Measurements from ENCODE around the gene LRRC38.

The LRRC38 gene

DNA sequence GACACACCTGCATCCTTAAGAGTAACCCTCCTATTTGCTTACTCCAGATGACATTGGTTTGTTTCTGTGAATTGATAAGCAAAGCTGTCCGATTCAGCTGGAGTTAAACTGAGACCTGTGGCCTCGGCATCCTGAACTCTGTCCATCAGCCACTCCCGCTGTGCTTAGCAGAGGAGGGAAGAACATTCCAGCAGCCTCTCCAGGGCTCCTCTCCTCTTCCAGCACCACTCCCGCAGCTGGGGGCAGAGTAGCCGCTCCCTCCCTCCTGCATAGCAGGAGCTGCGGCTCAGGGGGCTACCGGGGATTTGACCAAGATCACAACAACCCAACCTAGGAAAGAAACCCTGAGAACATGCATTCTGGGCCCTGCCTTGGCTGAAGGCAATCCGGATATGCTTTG, 8.8 kb downstream of the LRRC38 start:
- no peaks in the 10 kb centered on the region for H3K36me3 ChIP-seq (ENCODE audit: control insufficient read depth in 2 of 2, insufficient read depth in 1 of 2, low read length in 2 of 2)
- POLR2A ChIA-PET, result no interaction called here
- TF ChIP-seq BCL11B (tag by site-specific recombination; IDR thresholded peaks at IDR 0.05; ENCODE audit: low read depth) (no peak), KLF16 (tag by site-specific recombination; IDR thresholded peaks at IDR 0.05) (no peak), ZSCAN23 (tag by site-specific recombination; IDR thresholded peaks at IDR 0.05) (no peak), KLF10 (tag by site-specific recombination; IDR thresholded peaks at IDR 0.05) (no peak), ZNF169 (tag by site-specific recombination; IDR thresholded peaks at IDR 0.05) (no peak), ZNF112 (tag by site-specific recombination; IDR thresholded peaks at IDR 0.05) (no peak), SETDB1 (IDR thresholded peaks at IDR 0.05; ENCODE audit: insufficient read length, low read length) (no peak)
- TF ChIP-seq, protein P1, sequence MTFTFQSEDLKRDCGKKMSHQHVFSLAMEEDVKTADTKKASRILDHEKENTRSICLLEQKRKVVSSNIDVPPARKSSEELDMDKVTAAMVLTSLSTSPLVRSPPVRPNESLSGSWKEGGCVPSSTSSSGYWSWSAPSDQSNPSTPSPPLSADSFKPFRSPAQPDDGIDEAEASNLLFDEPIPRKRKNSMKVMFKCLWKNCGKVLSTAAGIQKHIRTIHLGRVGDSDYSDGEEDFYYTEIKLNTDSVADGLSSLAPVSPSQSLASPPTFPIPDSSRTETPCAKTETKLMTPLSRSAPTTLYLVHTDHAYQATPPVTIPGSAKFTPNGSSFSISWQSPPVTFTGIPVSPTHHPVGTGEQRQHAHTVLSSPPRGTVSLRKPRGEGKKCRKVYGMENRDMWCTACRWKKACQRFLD (tag by site-specific recombination; IDR thresholded peaks at IDR 0.05), result no peak
- CTCF ChIA-PET, result no interaction called here
- no peak overlapping the region for H3K27ac ChIP-seq (ENCODE audit: extremely low read depth, low read depth, low read length)
- no peaks in the 10 kb centered on the region for H3K9me3 ChIP-seq (ENCODE audit: control insufficient read depth, insufficient read depth, low read depth, low read length)
- H3K4me3 ChIP-seq (ENCODE audit: low read depth, low read length), result no peak overlapping the region
- no peaks in the 10 kb centered on the region for H3K4me1 ChIP-seq (ENCODE audit: control insufficient read depth, insufficient read depth, low read length)

DNA sequence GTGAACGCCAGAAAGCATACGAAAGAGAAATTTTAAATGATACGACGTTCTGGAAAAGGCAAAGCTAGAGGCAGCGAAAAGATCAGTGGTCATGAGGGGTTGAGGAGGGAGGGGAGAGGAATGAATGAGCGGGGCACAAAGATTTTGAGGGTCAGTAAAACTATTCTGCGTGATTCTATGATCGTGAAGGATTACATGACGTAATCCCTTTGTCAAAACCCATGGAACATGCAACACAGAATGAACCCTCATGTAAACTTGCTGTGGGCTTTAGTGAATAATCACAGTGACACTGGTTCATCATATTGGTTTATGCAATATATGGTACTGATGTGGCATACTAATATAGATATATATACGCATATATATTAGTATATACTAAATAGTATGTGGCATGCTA, 13.0 kb downstream of the LRRC38 start:
- CTCF ChIA-PET, result interaction anchor here (1.2 to 1.3 kb wide), 2 partner anchors 17 to 43 kb away, joined by 3 read pairs; no protein-coding TSS in a partner anchor
- Histone ChIP-seq H3K27ac (ENCODE audit: extremely low read depth, low read depth, low read length) (no peak overlapping the region), H3K4me1 (ENCODE audit: control insufficient read depth, insufficient read depth, low read length) (no peaks in the 10 kb centered on the region), H3K36me3 (ENCODE audit: control insufficient read depth in 2 of 2, insufficient read depth in 1 of 2, low read length in 2 of 2) (no peaks in the 10 kb centered on the region), H3K4me3 (ENCODE audit: low read depth, low read length) (no peak overlapping the region), H3K9me3 (ENCODE audit: control insufficient read depth, insufficient read depth, low read depth, low read length) (no peaks in the 10 kb centered on the region)
- POLR2A ChIA-PET, result no interaction called here
- TF ChIP-seq ZNF610 (tag by site-specific recombination; IDR thresholded peaks at IDR 0.05; ENCODE audit: borderline replicate concordance) (no peak), ZFP37 (tag by site-specific recombination; IDR thresholded peaks at IDR 0.05) (no peak), ZNF777 (tag by site-specific recombination; IDR thresholded peaks at IDR 0.05; ENCODE audit: borderline replicate concordance) (no peak), HOXC10 (CRISPR knock-in tag; IDR thresholded peaks at IDR 0.05) (no peak), ZNF677 (tag by site-specific recombination; IDR thresholded peaks at IDR 0.05) (no peak), MYNN (tag by site-specific recombination; IDR thresholded peaks at IDR 0.05; ENCODE audit: borderline replicate concordance) (no peak), SCRT2 (tag by site-specific recombination; IDR thresholded peaks at IDR 0.05) (no peak), KLF9 (tag by site-specific recombination; IDR thresholded peaks at IDR 0.05; ENCODE audit: low read depth) (no peak), ZNF624 (tag by site-specific recombination; IDR thresholded peaks at IDR 0.05) (no peak), ZNF394 (tag by site-specific recombination; IDR thresholded peaks at IDR 0.05; ENCODE audit: borderline replicate concordance) (no peak)

DNA sequence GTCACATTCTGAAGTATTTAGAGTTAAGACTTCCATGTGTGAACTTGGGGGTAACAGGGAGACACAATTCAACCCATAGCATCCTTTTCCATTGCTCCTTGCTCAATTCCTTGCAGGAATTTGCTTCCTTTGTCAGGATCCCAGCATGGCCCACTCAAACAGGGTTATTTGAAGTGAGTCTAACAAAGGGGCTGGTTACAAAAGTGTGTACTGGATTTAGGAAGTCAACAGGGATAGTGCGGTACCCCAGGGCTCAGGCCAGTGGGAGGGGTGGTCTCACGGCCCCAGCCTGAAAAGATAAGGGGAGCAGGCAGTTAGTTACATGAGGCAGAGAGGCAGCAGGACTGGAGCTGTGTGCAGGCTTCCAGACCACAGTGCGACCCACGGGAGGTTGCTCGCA, 14.4 kb downstream of the LRRC38 start:
- Histone ChIP-seq H3K4me3 (ENCODE audit: low read depth, low read length) (no peak overlapping the region), H3K36me3 (ENCODE audit: control insufficient read depth in 2 of 2, insufficient read depth in 1 of 2, low read length in 2 of 2) (no peaks in the 10 kb centered on the region), H3K9me3 (ENCODE audit: control insufficient read depth, insufficient read depth, low read depth, low read length) (no peaks in the 10 kb centered on the region), H3K4me1 (ENCODE audit: control insufficient read depth, insufficient read depth, low read length) (no peaks in the 10 kb centered on the region), H3K27ac (ENCODE audit: extremely low read depth, low read depth, low read length) (no peak overlapping the region)
- ChIA-PET CTCF (interaction anchor here (1.2 kb wide), 1 partner anchor 44 kb away, joined by 3 read pairs; no protein-coding TSS in a partner anchor), POLR2A (no interaction called here)
- TF ChIP-seq, protein P2, sequence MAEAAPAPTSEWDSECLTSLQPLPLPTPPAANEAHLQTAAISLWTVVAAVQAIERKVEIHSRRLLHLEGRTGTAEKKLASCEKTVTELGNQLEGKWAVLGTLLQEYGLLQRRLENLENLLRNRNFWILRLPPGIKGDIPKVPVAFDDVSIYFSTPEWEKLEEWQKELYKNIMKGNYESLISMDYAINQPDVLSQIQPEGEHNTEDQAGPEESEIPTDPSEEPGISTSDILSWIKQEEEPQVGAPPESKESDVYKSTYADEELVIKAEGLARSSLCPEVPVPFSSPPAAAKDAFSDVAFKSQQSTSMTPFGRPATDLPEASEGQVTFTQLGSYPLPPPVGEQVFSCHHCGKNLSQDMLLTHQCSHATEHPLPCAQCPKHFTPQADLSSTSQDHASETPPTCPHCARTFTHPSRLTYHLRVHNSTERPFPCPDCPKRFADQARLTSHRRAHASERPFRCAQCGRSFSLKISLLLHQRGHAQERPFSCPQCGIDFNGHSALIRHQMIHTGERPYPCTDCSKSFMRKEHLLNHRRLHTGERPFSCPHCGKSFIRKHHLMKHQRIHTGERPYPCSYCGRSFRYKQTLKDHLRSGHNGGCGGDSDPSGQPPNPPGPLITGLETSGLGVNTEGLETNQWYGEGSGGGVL (tag by site-specific recombination; IDR thresholded peaks at IDR 0.05), result no peak
- no peak for TF ChIP-seq ZNF792 (tag by site-specific recombination; IDR thresholded peaks at IDR 0.05)
- TF ChIP-seq, protein P3, sequence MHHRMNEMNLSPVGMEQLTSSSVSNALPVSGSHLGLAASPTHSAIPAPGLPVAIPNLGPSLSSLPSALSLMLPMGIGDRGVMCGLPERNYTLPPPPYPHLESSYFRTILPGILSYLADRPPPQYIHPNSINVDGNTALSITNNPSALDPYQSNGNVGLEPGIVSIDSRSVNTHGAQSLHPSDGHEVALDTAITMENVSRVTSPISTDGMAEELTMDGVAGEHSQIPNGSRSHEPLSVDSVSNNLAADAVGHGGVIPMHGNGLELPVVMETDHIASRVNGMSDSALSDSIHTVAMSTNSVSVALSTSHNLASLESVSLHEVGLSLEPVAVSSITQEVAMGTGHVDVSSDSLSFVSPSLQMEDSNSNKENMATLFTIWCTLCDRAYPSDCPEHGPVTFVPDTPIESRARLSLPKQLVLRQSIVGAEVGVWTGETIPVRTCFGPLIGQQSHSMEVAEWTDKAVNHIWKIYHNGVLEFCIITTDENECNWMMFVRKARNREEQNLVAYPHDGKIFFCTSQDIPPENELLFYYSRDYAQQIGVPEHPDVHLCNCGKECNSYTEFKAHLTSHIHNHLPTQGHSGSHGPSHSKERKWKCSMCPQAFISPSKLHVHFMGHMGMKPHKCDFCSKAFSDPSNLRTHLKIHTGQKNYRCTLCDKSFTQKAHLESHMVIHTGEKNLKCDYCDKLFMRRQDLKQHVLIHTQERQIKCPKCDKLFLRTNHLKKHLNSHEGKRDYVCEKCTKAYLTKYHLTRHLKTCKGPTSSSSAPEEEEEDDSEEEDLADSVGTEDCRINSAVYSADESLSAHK (tag by site-specific recombination; IDR thresholded peaks at IDR 0.05), result no peak
- TF ChIP-seq SP7 (tag by site-specific recombination; IDR thresholded peaks at IDR 0.05), result no peak
- TF ChIP-seq, protein P4, sequence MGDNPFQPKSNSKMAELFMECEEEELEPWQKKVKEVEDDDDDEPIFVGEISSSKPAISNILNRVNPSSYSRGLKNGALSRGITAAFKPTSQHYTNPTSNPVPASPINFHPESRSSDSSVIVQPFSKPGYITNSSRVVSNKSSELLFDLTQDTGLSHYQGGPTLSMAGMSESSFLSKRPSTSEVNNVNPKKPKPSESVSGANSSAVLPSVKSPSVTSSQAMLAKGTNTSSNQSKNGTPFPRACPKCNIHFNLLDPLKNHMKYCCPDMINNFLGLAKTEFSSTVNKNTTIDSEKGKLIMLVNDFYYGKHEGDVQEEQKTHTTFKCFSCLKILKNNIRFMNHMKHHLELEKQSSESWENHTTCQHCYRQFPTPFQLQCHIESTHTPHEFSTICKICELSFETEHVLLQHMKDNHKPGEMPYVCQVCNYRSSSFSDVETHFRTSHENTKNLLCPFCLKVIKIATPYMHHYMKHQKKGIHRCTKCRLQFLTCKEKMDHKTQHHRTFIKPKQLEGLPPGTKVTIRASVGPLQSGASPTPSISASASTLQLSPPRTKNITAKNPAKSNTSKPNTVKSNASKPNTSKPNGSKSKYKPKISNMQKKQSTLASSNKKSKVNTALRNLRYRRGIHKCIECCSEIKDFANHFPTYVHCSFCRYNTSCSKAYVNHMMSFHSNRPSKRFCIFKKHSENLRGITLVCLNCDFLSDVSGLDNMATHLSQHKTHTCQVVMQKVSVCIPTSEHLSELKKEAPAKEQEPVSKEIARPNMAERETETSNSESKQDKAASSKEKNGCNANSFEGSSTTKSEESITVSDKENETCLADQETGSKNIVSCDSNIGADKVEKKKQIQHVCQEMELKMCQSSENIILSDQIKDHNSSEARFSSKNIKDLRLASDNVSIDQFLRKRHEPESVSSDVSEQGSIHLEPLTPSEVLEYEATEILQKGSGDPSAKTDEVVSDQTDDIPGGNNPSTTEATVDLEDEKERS (tag by site-specific recombination; IDR thresholded peaks at IDR 0.05), result no peak
- no peak for TF ChIP-seq ZXDB (tag by site-specific recombination; IDR thresholded peaks at IDR 0.05)
- TF ChIP-seq ZNF140 (tag by site-specific recombination; IDR thresholded peaks at IDR 0.05), result no peak
- TF ChIP-seq ZNF155 (tag by site-specific recombination; IDR thresholded peaks at IDR 0.05), result no peak

Measured in HEK293 (cell line).